ENCODE data around the gene ZIC2.
A peak's percentile ranks its signal among the peaks of the same experiment; 100 is the strongest.

The ZIC2 gene

GRCh38 chr13:99966064-99966805 lies 15.3 kb upstream of the ZIC2 start:
- Mint-ChIP-seq H3K27ac (no peak overlapping the region), H3K4me1 (ENCODE audit: low read depth) (peaks cover 11% of the 10 kb centered on the region), H3K9me3 (no peaks in the 10 kb centered on the region), H3K36me3 (ENCODE audit: low read depth) (peaks cover 3% of the 10 kb centered on the region), H3K4me3 (no peak overlapping the region), H3K27me3 (ENCODE audit: low read depth) (peaks cover 61% of the 10 kb centered on the region)
- no peak for DNase-seq (ENCODE audit: low spot score)

GRCh38 chr13:99967498-99967868 lies 14.1 kb upstream of the ZIC2 start:
- peaks cover 60% of the 10 kb centered on the region for H3K27me3 Mint-ChIP-seq (ENCODE audit: low read depth)
- peak overlapping the region; percentile 79 for H3K27ac Mint-ChIP-seq
- H3K36me3 Mint-ChIP-seq (ENCODE audit: low read depth): peaks cover 7% of the 10 kb centered on the region
- H3K4me3 Mint-ChIP-seq: peak overlapping the region; percentile 47
- peaks cover 13% of the 10 kb centered on the region for H3K4me1 Mint-ChIP-seq (ENCODE audit: low read depth)
- no peak for DNase-seq (ENCODE audit: low spot score)
- H3K9me3 Mint-ChIP-seq: no peaks in the 10 kb centered on the region

DNA sequence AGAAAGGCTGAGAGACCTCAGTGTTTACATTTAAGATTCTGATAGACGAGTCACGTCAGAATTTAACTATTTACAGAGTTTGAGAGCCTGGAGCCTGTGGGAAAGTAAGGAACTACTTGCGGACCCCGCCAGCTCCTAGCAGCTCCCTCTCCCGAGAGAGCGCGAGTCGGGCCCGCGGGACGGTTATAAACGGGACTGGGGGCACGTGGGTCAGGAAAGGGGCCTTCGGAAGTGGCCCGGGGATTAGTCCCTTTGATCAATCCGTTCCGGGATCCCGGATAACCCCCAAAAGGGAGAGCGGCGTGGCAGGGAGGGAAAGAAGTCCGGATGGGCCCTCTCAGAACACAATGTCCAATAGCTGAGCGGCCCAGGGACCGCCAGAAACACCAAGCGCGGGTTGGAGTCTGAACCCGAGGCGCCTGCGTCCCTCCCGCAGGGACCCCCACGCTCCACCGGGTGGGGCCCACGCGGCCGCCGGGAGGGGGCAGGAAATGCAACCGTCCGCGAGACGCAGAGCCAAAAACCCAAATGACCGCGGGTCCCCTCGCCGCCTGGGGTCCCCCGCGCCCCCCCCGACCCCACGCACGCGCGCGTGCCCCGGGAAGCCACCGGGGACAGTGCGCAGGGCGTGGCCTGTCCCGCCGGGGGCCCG lies 13.6 kb upstream of the ZIC2 start:
- Mint-ChIP-seq H3K36me3 (ENCODE audit: low read depth) (peaks cover 7% of the 10 kb centered on the region), H3K9me3 (no peaks in the 10 kb centered on the region), H3K27me3 (ENCODE audit: low read depth) (peaks cover 62% of the 10 kb centered on the region), H3K27ac (peak overlapping the region; percentile 79), H3K4me3 (peak overlapping the region; percentile 47), H3K4me1 (ENCODE audit: low read depth) (peaks cover 13% of the 10 kb centered on the region)
- DNase-seq (ENCODE audit: low spot score): no peak

DNA sequence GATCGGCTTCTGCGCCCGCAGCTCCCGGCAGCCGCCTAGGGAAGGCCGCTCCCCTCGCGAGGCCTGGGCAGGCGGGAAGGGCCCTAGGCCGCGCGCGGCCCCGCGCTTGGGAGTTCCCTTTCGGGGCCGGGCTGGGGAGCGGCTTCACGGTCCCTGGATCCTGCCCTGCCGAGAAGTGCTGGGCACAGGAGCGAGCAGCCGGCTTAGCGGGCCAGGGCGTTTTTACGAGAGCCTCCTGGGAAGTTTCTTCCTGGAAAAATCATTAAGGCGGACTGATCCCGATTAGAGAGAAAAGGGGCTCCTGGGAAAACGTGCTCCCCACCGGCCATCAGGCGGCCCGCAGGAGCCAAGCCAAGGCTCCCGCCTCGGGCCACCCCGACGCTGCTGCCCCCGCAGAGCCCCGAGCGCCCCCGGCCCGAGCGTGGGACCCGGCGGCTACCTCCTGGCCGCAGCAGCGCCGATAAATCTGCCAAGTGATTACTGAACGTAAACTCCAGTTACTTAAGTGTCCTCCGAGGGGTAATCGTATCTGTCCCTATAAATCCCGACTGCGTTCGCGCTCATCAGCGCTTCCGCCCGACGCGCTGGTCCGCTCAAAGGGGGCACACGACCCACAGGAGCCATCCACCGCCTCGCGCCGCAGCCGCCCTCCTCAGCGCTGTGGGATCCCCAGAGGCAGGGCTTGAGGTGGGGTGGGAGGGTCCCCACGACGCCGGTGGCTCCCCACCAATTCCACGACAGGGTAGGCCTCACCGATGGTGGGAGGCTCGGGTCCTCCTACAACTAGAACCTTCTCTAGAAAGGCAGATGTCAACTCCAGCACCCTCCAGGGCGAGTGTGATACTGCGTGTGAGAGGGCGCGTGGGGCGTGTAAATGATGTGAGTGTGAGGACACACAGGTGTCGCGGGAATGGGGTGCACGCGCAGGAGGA lies 12.8 kb upstream of the ZIC2 start:
- H3K27ac Mint-ChIP-seq: peak overlapping the region; percentile 86
- peaks cover 5% of the 10 kb centered on the region for H3K9me3 Mint-ChIP-seq
- H3K36me3 Mint-ChIP-seq (ENCODE audit: low read depth): peaks cover 7% of the 10 kb centered on the region
- peaks cover 68% of the 10 kb centered on the region for H3K27me3 Mint-ChIP-seq (ENCODE audit: low read depth)
- peaks cover 13% of the 10 kb centered on the region for H3K4me1 Mint-ChIP-seq (ENCODE audit: low read depth)
- DNase-seq (ENCODE audit: low spot score): no peak
- peak overlapping the region; percentile 66 for H3K4me3 Mint-ChIP-seq

- peak overlapping the region; percentile 86 for H3K27ac Mint-ChIP-seq
- H3K27me3 Mint-ChIP-seq (ENCODE audit: low read depth): peaks cover 70% of the 10 kb centered on the region
These were observed 12.1 kb upstream of the ZIC2 start for GRCh38 chr13:99969453-99969918.

GRCh38 chr13:99969919-99970650 lies 11.5 kb upstream of the ZIC2 start:
- no peak for DNase-seq (ENCODE audit: low spot score)
- H3K4me3 Mint-ChIP-seq: peak overlapping the region; percentile 61
- peak overlapping the region; percentile 72 for H3K27ac Mint-ChIP-seq
- H3K9me3 Mint-ChIP-seq: peaks cover 5% of the 10 kb centered on the region
- peaks cover 13% of the 10 kb centered on the region for H3K4me1 Mint-ChIP-seq (ENCODE audit: low read depth)
- H3K36me3 Mint-ChIP-seq (ENCODE audit: low read depth): peaks cover 7% of the 10 kb centered on the region
- peaks cover 76% of the 10 kb centered on the region for H3K27me3 Mint-ChIP-seq (ENCODE audit: low read depth)

More at GRCh38 chr13:99969453-99969918, 12.1 kb upstream of the ZIC2 start:
- peaks cover 5% of the 10 kb centered on the region for H3K9me3 Mint-ChIP-seq
- no peak for DNase-seq (ENCODE audit: low spot score)
- peak overlapping the region; percentile 66 for H3K4me3 Mint-ChIP-seq
- peaks cover 7% of the 10 kb centered on the region for H3K36me3 Mint-ChIP-seq (ENCODE audit: low read depth)
- peaks cover 13% of the 10 kb centered on the region for H3K4me1 Mint-ChIP-seq (ENCODE audit: low read depth)

GRCh38 chr13:99970651-99971575 lies 10.7 kb upstream of the ZIC2 start:
- Mint-ChIP-seq H3K36me3 (ENCODE audit: low read depth) (peaks cover 7% of the 10 kb centered on the region), H3K27me3 (ENCODE audit: low read depth) (peaks cover 77% of the 10 kb centered on the region), H3K4me3 (no peak overlapping the region), H3K27ac (no peak overlapping the region), H3K4me1 (ENCODE audit: low read depth) (peaks cover 13% of the 10 kb centered on the region), H3K9me3 (peaks cover 5% of the 10 kb centered on the region)
- DNase-seq (ENCODE audit: low spot score): no peak

- Mint-ChIP-seq H3K36me3 (ENCODE audit: low read depth) (peaks cover 7% of the 10 kb centered on the region), H3K27ac (peak within 1 kb of the TSS; percentile 75), H3K27me3 (ENCODE audit: low read depth) (peaks cover 77% of the 10 kb centered on the region), H3K4me3 (no peak within 1 kb of the TSS), H3K9me3 (peaks cover 5% of the 10 kb centered on the region), H3K4me1 (ENCODE audit: low read depth) (peaks cover 13% of the 10 kb centered on the region)
- DNase-seq (ENCODE audit: low spot score): no peak
These were observed 9.9 kb upstream of the ZIC2 start, which contains the start of gene ZIC5 for GRCh38 chr13:99971576-99972189. Gene ZIC5 (minus strand): TSS chr13:99971767. CDS start chr13:99971603, 164 bp downstream.

DNA sequence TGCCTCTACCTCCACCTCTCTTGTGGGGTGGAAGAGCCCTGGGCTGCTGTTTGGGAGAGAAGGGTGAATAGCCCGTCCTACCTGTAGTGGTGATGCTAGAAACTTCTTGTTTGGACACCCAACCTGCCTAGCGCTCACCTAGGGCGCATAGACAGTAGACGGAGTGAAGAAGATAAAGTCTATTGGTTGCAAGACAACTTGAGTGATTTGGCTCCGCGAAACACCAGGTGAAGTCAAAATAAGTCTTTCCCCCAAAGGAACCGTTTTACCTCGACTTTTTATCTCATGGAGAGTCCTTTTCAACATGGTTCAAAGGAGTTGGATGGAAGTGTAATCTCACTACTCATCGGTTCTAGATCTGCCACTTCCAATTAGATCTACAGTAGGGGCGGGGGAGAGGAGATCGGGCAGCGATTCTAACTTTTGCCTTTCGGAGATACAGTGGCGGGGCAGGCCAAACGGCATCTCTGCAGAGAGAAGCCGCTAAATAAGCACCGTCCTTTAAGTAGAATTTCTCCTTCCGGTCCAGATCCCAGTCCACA lies 9.3 kb upstream of the ZIC2 start:
- no peak for DNase-seq (ENCODE audit: low spot score)
- H3K27ac Mint-ChIP-seq: peak overlapping the region; percentile 75
- peaks cover 7% of the 10 kb centered on the region for H3K36me3 Mint-ChIP-seq (ENCODE audit: low read depth)
- H3K4me1 Mint-ChIP-seq (ENCODE audit: low read depth): peaks cover 13% of the 10 kb centered on the region
- no peak overlapping the region for H3K4me3 Mint-ChIP-seq
- peaks cover 78% of the 10 kb centered on the region for H3K27me3 Mint-ChIP-seq (ENCODE audit: low read depth)
- H3K9me3 Mint-ChIP-seq: peaks cover 5% of the 10 kb centered on the region

DNA sequence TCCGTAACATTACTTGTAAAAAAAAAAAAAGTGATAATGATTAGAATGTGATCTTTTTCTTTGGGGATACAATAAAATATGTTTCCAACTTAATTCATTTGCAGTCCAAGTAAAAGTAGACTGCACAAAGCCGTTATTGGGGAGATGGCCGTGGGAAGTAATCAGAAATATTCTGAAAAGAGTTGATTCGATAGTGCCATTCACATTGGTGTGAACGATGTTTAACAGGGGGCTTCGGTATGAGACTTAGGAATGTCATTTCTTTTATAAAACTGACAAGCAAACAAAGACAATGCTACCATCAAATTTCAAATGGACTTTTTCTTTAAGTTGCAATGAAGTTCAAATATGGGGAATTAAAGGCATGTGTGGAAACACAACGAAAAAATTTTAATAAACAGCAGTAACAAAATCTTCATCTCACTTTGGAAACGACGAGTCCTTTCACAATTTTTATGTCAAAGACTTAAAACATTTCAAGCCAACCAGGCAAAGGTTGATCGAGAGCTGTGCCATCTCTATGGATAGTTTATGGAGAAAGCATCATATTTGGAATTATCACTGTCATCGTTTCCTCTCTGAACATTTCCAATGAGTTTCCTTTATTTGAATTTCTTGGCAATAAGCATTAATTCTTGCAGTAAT lies 8.3 kb upstream of the ZIC2 start:
- Mint-ChIP-seq H3K4me1 (ENCODE audit: low read depth) (peaks cover 7% of the 10 kb centered on the region), H3K4me3 (no peak overlapping the region), H3K27me3 (ENCODE audit: low read depth) (peaks cover 80% of the 10 kb centered on the region), H3K27ac (no peak overlapping the region), H3K9me3 (peaks cover 5% of the 10 kb centered on the region), H3K36me3 (ENCODE audit: low read depth) (peaks cover 6% of the 10 kb centered on the region)
- DNase-seq (ENCODE audit: low spot score): no peak

- Mint-ChIP-seq H3K27me3 (ENCODE audit: low read depth) (peaks cover 85% of the 10 kb centered on the region), H3K4me1 (ENCODE audit: low read depth) (peaks cover 7% of the 10 kb centered on the region), H3K27ac (no peak overlapping the region), H3K9me3 (peaks cover 5% of the 10 kb centered on the region), H3K4me3 (no peak overlapping the region), H3K36me3 (ENCODE audit: low read depth) (peaks cover 6% of the 10 kb centered on the region)
- DNase-seq (ENCODE audit: low spot score): no peak
These were observed 7.8 kb upstream of the ZIC2 start for GRCh38 chr13:99973808-99974185.
